ENCODE measurements around the gene GAS2L1.
"Not testable (repeated sequence)": the region's sequence is repeated elsewhere in the genome, so short reads cannot be mapped to it uniquely, and the experiment has no call there.

GAS2L1 gene

GRCh38 chr22:29342577-29343312 is 36.3 kb downstream of the GAS2L1 start:
- no peak for DNase-seq (ENCODE audit: low read depth)

GRCh38 chr22:29343313-29343805 is 36.9 kb downstream of the GAS2L1 start:
- DNase-seq (ENCODE audit: low read depth), result no peak

GRCh38 chr22:29344137-29344536 is 37.7 kb downstream of the GAS2L1 start:
- DNase-seq (ENCODE audit: low read depth), result no peak

- not testable (repeated sequence) for DNase-seq (ENCODE audit: low read depth)
Observed at GRCh38 chr22:29344889-29345288, 38.4 kb downstream of the GAS2L1 start.

- no peak for DNase-seq (ENCODE audit: low read depth)
Observed at GRCh38 chr22:29345932-29346331, 39.5 kb downstream of the GAS2L1 start.

GRCh38 chr22:29346659-29347058 is 40.2 kb downstream of the GAS2L1 start:
- no peak for DNase-seq (ENCODE audit: low read depth)

- no peak for DNase-seq (ENCODE audit: low read depth)
Observed at GRCh38 chr22:29348041-29348440, 41.6 kb downstream of the GAS2L1 start.

GRCh38 chr22:29348956-29349355 is 42.5 kb downstream of the GAS2L1 start:
- DNase-seq (ENCODE audit: low read depth), result no peak

- no peak for DNase-seq (ENCODE audit: low read depth)
Observed at GRCh38 chr22:29351042-29351441, 44.6 kb downstream of the GAS2L1 start.

- DNase-seq (ENCODE audit: low read depth), result no peak
Observed at GRCh38 chr22:29351891-29352290, 45.4 kb downstream of the GAS2L1 start.

GRCh38 chr22:29352778-29353177 is 46.3 kb downstream of the GAS2L1 start:
- no peak for DNase-seq (ENCODE audit: low read depth)

GRCh38 chr22:29353286-29353685 is 46.8 kb downstream of the GAS2L1 start:
- DNase-seq (ENCODE audit: low read depth), result no peak

GRCh38 chr22:29353860-29354259 is 47.4 kb downstream of the GAS2L1 start:
- no peak for DNase-seq (ENCODE audit: low read depth)

GRCh38 chr22:29357193-29357890 is 50.9 kb downstream of the GAS2L1 start:
- not testable (repeated sequence) for DNase-seq (ENCODE audit: low read depth)

GRCh38 chr22:29359469-29359868 is 53.0 kb downstream of the GAS2L1 start:
- no peak for DNase-seq (ENCODE audit: low read depth)
